ENCODE measurements around the gene INSC. TPM values are rescaled to one million over a fixed set of nuclear protein-coding genes. Genes with fewer than 3 reads are reported as not detected.
A peak's percentile ranks its signal among the peaks of the same experiment; 100 is the strongest.

The INSC gene
- total RNA-seq, 6 experiments from 2014 or later: 0.15 to 0.44 (median 0.43) TPM; not detected in 3

DNA sequence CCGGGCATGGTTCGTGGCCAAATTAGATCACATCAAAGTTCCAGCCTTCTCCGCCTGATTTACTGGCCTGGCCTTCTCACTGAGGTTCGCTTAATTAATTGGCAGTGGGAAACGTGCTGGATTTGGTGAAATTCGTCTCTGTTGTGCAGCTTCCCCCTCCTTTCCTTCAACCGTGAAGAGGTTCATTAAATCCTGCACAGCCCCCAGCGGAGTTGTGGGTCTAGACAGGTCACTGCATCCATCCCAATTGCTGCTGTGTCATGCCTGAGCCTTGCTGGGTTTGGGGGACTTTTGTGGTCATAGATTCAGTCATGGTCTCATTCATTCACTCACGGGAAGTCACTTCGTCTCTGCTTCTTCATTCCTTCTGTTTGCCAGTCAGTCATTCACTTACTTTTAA lies 90.0 kb downstream of the INSC start:
- no peak for ATAC-seq
- intact Hi-C loops (cut with DNase I): loop anchor here (5.0 to 10.0 kb wide), 2 partner anchors 60 to 102 kb away; no protein-coding TSS in a partner anchor
- peaks cover 0 to 30% (median 5%) of the 10 kb centered on the region in 4 donors for H3K4me1 ChIP-seq
- no peak overlapping the region for H3K4me3 ChIP-seq
- no peak for TF ChIP-seq POLR2A (IDR thresholded peaks at IDR 0.05)
- TF ChIP-seq, protein P1, sequence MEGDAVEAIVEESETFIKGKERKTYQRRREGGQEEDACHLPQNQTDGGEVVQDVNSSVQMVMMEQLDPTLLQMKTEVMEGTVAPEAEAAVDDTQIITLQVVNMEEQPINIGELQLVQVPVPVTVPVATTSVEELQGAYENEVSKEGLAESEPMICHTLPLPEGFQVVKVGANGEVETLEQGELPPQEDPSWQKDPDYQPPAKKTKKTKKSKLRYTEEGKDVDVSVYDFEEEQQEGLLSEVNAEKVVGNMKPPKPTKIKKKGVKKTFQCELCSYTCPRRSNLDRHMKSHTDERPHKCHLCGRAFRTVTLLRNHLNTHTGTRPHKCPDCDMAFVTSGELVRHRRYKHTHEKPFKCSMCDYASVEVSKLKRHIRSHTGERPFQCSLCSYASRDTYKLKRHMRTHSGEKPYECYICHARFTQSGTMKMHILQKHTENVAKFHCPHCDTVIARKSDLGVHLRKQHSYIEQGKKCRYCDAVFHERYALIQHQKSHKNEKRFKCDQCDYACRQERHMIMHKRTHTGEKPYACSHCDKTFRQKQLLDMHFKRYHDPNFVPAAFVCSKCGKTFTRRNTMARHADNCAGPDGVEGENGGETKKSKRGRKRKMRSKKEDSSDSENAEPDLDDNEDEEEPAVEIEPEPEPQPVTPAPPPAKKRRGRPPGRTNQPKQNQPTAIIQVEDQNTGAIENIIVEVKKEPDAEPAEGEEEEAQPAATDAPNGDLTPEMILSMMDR (IDR thresholded peaks at IDR 0.05): no peak
- no peaks in the 10 kb centered on the region for H3K36me3 ChIP-seq
- no peaks in the 10 kb centered on the region for H3K27me3 ChIP-seq
- H3K27ac ChIP-seq: no peak overlapping the region
- no peak for DNase-seq
- 65% methylated on average over 7 of the region's 10 CpGs for WGBS (ENCODE audit: insufficient coverage, low coverage, low lambda C conversion rate, missing lambda C conversion rate)
- no peaks in the 10 kb centered on the region for H3K9me3 ChIP-seq

DNA sequence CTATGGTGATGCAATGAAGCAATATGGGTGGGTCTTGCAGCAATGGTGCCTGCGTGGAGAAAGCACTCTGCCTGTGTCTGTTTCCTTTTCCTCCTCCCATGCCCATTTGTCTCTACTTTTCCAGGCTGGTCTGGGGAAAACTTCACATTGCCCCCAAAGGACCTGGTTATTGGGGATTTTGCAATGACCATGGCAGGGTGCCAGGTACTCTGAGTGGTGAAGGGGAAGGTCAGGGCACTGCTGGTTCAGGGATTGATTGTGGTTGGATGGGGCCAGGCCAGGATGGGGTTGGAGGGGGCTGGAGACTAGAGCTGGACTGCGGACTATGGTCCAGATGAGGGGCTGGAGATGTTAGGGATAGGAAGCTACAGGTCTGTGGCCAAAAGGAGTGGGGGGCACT lies 92.1 kb downstream of the INSC start:
- WGBS (ENCODE audit: insufficient coverage, low coverage, low lambda C conversion rate, missing lambda C conversion rate): 25% methylated on average over 2 of the region's 2 CpGs
- H3K9me3 ChIP-seq: no peaks in the 10 kb centered on the region
- no peaks in the 10 kb centered on the region for H3K27me3 ChIP-seq
- H3K4me1 ChIP-seq: peaks cover 0 to 21% (median 3%) of the 10 kb centered on the region in 4 donors
- H3K36me3 ChIP-seq: no peaks in the 10 kb centered on the region
- TF ChIP-seq, protein P1 (IDR thresholded peaks at IDR 0.05): no peak
- no peak for TF ChIP-seq POLR2A (IDR thresholded peaks at IDR 0.05)
- DNase-seq: peak; percentile 67 to 83 (median 79)
- H3K27ac ChIP-seq: no peak overlapping the region
- peak; percentile 50 to 71 (median 60) for ATAC-seq
- intact Hi-C loops (cut with DNase I): loop anchor here (5.0 to 10.0 kb wide), 2 partner anchors 62 to 104 kb away; no protein-coding TSS in a partner anchor
- no peak overlapping the region for H3K4me3 ChIP-seq

DNA sequence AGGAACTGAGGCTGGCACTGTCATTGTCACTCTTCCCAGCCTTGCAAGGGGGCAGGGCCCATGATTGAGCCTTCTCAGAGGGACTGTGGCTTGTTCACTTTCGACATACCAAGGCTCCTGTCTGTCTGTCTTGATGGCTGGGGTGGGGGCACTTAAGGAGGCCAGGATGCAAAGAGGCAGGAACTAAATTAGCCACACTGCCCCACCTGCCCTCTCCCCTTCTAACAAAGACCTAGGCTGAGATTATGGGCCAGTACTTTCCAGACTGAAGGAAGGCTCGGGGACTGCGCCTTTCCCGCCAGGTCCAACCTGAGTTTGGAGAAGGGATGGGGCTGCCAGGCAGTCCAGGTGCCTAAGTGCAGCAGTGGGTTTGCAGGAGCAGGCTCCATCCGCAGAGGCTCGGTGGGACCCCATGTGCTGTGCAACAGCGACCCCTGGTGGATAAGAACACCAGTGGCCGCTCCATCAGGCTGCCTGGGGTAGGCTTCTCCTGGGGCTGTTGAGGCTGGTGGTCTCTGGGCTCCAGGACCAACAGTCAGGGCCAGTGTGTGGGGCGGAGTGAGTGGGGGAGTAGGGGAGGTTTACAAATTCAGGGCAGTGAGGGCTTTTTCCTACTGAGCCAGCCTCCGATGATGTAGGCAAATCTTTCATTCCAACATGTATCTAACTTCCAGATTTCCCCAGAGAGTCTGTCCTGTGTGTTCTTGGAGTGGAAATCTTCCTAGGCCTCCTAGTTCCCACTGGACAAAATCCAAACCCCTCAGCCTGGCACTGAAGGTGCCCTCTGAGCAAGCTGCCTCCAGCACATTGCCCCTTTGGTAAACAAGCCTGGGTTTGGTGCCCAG lies 93.9 kb downstream of the INSC start:
- peaks cover 0 to 24% (median 0%) of the 10 kb centered on the region in 4 donors for H3K4me1 ChIP-seq
- intact Hi-C loops (cut with DNase I): loop anchor here (2.0 to 10.0 kb wide), 3 partner anchors 64 to 108 kb away; no protein-coding TSS in a partner anchor

DNA sequence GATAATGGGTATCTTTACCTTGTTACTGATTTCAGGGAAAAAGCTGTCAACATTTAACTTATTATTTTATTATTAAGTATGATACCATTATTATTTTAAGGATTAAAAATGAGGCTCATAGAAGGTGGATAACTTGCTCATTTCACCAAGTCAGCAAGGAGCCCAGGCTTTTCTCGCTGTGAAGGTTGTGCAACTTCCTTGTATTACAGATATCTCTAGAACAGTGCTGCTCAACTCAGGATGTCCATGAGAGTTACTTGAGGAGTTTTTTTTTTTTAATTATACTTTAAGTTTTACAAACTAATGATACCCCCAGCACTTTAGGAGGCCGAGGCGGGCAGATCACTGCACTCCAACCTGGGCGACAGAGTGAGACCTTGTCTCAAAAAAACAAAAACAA lies 98.2 kb downstream of the INSC start:
- DNase-seq: no peak
- Histone ChIP-seq H3K4me3 (no peak overlapping the region), H3K9me3 (no peaks in the 10 kb centered on the region), H3K27me3 (no peaks in the 10 kb centered on the region), H3K36me3 (no peaks in the 10 kb centered on the region), H3K27ac (no peak overlapping the region), H3K4me1 (peaks cover 0 to 13% (median 0%) of the 10 kb centered on the region in 4 donors)
- no peak for ATAC-seq
- intact Hi-C loops (cut with DNase I): no loop called here
- WGBS (ENCODE audit: insufficient coverage, low coverage, low lambda C conversion rate, missing lambda C conversion rate): 73% methylated on average over 4 of the region's 4 CpGs
- TF ChIP-seq, protein P1 (IDR thresholded peaks at IDR 0.05): no peak
- TF ChIP-seq POLR2A (IDR thresholded peaks at IDR 0.05): no peak

More for the DNA sequence above, 93.9 kb downstream of the INSC start:
- TF ChIP-seq, protein P1 (IDR thresholded peaks at IDR 0.05): peak; percentile 88 to 96 (median 92)
- TF ChIP-seq POLR2A (IDR thresholded peaks at IDR 0.05): no peak
- H3K9me3 ChIP-seq: no peaks in the 10 kb centered on the region
- peak; percentile 93 to 95 (median 94) for ATAC-seq
- 14% methylated on average over 7 of the region's 10 CpGs for WGBS (ENCODE audit: insufficient coverage, low coverage, low lambda C conversion rate, missing lambda C conversion rate)
- no peak overlapping the region for H3K27ac ChIP-seq
- DNase-seq: peak; percentile 79 to 87 (median 80)
- H3K4me3 ChIP-seq: no peak overlapping the region
- no peaks in the 10 kb centered on the region for H3K36me3 ChIP-seq
- no peaks in the 10 kb centered on the region for H3K27me3 ChIP-seq
